Muscle layer of colon (tissue), 2 donors: ENCODE measurements around the gene CCDC121.
"Not testable (repeated sequence)": the region's sequence is repeated elsewhere in the genome, so short reads cannot be mapped to it uniquely, and the experiment has no call there.

Source experiments
- H3K27ac ChIP-seq: one replicate; pipeline ENCODE4 v1.7.0; 2013; ENCODE audit warnings: low read depth, mild to moderate bottlenecking, low read length, moderate library complexity
- H3K27me3 ChIP-seq, 2 donors: one replicate each; pipeline ENCODE4 v1.7.0; 2013; ENCODE audit warnings: low read length in 2 of 2, mild to moderate bottlenecking in 2 of 2; ENCODE audit not compliant: insufficient read depth in 2 of 2, control insufficient read depth in 1 of 2
- H3K36me3 ChIP-seq: one replicate; pipeline ENCODE4 v1.7.0; 2013; ENCODE audit warnings: mild to moderate bottlenecking, low read length; ENCODE audit not compliant: insufficient read depth
- H3K4me1 ChIP-seq: one replicate; pipeline ENCODE4 v1.7.0; 2013; ENCODE audit warnings: mild to moderate bottlenecking, low read length; ENCODE audit not compliant: insufficient read depth
- H3K4me3 ChIP-seq, 2 donors: one replicate each; pipeline ENCODE4 v1.7.0; 2013; ENCODE audit warnings: low read length in 2 of 2, low read depth in 1 of 2, mild to moderate bottlenecking in 1 of 2, moderate library complexity in 1 of 2
- H3K9ac ChIP-seq: one replicate; pipeline ENCODE4 v1.7.0; 2013; ENCODE audit warnings: low read length
- H3K9me3 ChIP-seq: one replicate; pipeline ENCODE4 v1.7.0; 2013; ENCODE audit warnings: mild to moderate bottlenecking, low read length
- donor health status: abdominal sarcoma.
- donor health status: Adenocarcinoma of cecum.

Gene CCDC121

GRCh38 chr2:27630257-27630656 lies 1.4 kb upstream of the CCDC121 start:
- not testable (repeated sequence) for H3K9me3 ChIP-seq, H3K27ac ChIP-seq, H3K4me3 ChIP-seq, H3K9ac ChIP-seq, H3K27me3 ChIP-seq
- peaks cover 12% of the 10 kb centered on the region for H3K4me1 ChIP-seq
- peaks cover 23% of the 10 kb centered on the region for H3K36me3 ChIP-seq

GRCh38 chr2:27627963-27628766 lies 647 bp downstream of the CCDC121 start:
- Histone ChIP-seq H3K36me3 (peaks cover 26% of the 10 kb centered on the region), H3K4me3 (peak overlapping the region; percentile 60 to 99), H3K27ac (peak overlapping the region; percentile 12), H3K9ac (peak overlapping the region; percentile 82), H3K9me3 (no peaks in the 10 kb centered on the region), H3K27me3 (no peaks in the 10 kb centered on the region), H3K4me1 (peaks cover 12% of the 10 kb centered on the region)

DNA sequence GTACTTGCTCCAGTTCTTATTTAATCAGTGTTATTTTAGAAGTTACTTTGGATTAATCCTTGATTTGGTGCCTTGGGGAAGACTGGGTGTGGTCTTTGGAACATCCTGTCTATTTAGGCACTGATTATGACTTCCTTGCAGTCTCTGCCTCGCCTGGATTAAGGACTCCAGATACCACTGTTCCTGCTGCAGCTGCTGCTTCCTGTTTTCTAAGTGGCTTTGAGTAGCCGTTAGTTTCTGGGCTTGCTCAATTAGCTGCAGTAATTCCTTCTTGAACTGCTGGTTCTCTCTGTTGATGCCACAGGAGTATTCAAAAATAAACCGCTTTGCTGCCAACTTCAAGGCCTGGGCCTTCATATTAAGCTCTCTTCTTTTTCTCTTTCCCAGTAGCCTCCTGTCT lies 1.9 kb downstream of the CCDC121 start:
- not testable (repeated sequence) for H3K4me3 ChIP-seq, H3K9me3 ChIP-seq, H3K27me3 ChIP-seq, H3K27ac ChIP-seq, H3K9ac ChIP-seq
- Histone ChIP-seq H3K4me1 (peaks cover 12% of the 10 kb centered on the region), H3K36me3 (peaks cover 29% of the 10 kb centered on the region)

GRCh38 chr2:27626323-27626722 lies 2.5 kb downstream of the CCDC121 start:
- H3K4me1 ChIP-seq = peaks cover 12% of the 10 kb centered on the region
- not testable (repeated sequence) for H3K9ac ChIP-seq, H3K27ac ChIP-seq, H3K27me3 ChIP-seq, H3K9me3 ChIP-seq, H3K4me3 ChIP-seq
- peaks cover 32% of the 10 kb centered on the region for H3K36me3 ChIP-seq

DNA sequence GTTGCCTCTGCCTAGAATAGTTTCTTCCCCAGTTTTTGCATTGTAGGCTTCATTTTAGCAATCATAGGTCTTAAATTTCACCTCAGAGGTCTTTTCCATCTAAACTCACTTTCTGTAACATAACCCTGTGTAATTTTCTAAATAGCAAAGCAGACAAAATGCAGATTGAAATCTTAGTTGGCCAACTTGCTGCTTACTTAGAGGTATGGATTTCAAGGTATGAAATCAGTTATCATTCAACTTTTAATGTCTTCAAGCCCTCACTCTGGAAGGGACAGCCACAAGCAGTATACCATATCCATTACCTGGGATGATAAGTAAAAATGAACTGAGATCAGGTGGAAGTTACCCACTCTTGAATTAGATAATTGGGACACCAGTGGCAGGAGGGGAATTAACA lies 3.9 kb downstream of the CCDC121 start:
- no peak overlapping the region for H3K9ac ChIP-seq
- peaks cover 44% of the 10 kb centered on the region for H3K36me3 ChIP-seq
- no peak overlapping the region for H3K4me3 ChIP-seq
- H3K27me3 ChIP-seq = no peaks in the 10 kb centered on the region
- H3K4me1 ChIP-seq = peaks cover 12% of the 10 kb centered on the region
- H3K9me3 ChIP-seq = no peaks in the 10 kb centered on the region
- H3K27ac ChIP-seq = no peak overlapping the region

DNA sequence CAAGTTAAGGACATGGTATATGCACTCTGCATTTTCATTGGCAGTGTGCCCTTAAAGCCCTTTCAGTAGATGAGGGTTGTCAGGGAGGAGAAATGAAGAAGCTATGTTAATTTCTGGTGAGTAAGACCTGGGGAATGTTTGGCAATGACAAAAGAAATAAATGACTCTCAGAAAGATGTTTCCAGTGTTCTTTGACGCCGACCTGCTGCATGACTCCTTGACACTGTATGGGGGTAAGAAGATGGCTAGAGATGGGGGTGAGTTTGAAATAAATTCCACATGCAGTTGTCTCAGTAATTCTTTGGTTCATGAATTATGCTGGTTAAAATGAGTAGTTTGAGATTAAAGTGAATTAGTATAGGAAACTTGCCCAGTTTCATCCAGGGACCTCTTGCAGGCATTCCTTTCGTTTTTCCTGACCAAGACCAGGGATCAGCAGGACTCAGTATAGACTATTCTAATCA lies 5.9 kb downstream of the CCDC121 start:
- Histone ChIP-seq H3K27me3 (no peaks in the 10 kb centered on the region), H3K27ac (no peak overlapping the region), H3K9ac (no peak overlapping the region), H3K4me3 (no peak overlapping the region), H3K4me1 (peaks cover 4% of the 10 kb centered on the region), H3K36me3 (peaks cover 48% of the 10 kb centered on the region), H3K9me3 (no peaks in the 10 kb centered on the region)

DNA sequence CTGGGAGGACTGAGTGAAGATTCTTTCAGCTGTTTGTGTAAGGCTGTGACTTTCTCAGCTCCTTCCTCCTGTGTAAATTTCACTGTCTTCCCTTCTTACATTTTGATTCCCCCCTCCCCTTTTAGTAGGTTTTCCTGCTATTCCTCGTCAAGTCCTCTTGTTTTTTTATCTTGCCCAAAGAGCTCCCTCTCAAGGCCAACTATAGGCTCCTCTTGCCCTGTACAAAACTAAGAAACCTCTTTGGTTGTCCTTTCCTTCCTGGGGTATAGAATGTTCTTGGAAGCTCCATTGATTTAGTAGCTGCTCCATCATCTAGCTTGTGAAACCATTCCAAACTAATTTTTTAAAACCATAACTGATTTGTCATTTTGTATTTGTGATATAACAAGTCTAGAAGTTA lies 7.3 kb downstream of the CCDC121 start:
- Histone ChIP-seq H3K27me3 (no peaks in the 10 kb centered on the region), H3K9ac (no peak overlapping the region), H3K36me3 (peaks cover 59% of the 10 kb centered on the region), H3K4me3 (no peak overlapping the region), H3K4me1 (no peaks in the 10 kb centered on the region), H3K27ac (no peak overlapping the region), H3K9me3 (no peaks in the 10 kb centered on the region)

DNA sequence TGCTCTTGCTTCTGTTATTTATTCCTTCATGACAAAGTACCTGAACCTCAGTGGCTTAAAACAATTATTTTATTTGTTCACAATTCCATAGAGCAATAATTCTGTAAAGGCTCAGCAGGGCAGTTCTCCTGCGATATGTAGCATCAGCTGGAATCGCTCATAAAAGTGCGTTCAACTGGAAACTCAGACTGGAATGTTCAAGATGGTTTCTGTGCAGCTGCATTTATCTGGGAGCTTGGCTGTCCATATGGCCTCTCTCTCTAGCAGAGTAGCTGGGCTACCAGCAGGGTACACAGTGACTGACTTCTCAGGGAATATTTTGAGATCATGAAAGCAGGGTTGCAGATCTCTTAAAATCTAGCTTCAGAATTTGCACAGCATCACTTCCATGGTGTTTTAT lies 13.5 kb downstream of the CCDC121 start:
- Histone ChIP-seq H3K9me3 (no peaks in the 10 kb centered on the region), H3K4me3 (no peak overlapping the region), H3K4me1 (no peaks in the 10 kb centered on the region), H3K9ac (no peak overlapping the region), H3K27ac (no peak overlapping the region), H3K27me3 (no peaks in the 10 kb centered on the region), H3K36me3 (peaks cover 44% of the 10 kb centered on the region)

- no peaks in the 10 kb centered on the region for H3K27me3 ChIP-seq
- no peak overlapping the region for H3K27ac ChIP-seq
Measured at GRCh38 chr2:27613985-27614384, 14.8 kb downstream of the CCDC121 start.

DNA sequence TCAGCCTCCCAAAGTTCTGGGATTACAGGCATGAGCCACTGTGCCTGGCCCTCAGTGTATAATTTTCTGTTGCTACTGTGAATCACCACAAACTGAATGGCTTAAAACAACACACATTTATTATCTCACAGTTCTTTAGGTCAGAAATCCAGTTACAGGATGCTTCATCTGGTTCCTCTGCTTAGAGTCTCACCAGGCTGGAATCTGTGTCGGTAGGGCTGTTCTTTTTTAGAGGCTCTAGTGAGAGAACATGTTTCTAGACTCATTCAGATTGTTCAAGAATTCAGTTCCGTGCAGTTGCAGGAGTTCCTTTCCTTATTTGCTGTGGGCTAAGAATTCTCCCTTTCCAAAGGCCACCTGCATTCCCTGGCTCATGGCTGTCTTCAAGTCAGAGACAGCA lies 22.2 kb downstream of the CCDC121 start:
- no peak overlapping the region for H3K4me3 ChIP-seq
- no peak overlapping the region for H3K27ac ChIP-seq
- H3K36me3 ChIP-seq = peaks cover 57% of the 10 kb centered on the region
- no peak overlapping the region for H3K9ac ChIP-seq
- H3K9me3 ChIP-seq = no peaks in the 10 kb centered on the region
- no peaks in the 10 kb centered on the region for H3K27me3 ChIP-seq
- no peaks in the 10 kb centered on the region for H3K4me1 ChIP-seq

More at GRCh38 chr2:27613985-27614384, 14.8 kb downstream of the CCDC121 start:
- Histone ChIP-seq H3K4me3 (no peak overlapping the region), H3K36me3 (peaks cover 42% of the 10 kb centered on the region), H3K4me1 (no peaks in the 10 kb centered on the region), H3K9me3 (no peaks in the 10 kb centered on the region), H3K9ac (no peak overlapping the region)

DNA sequence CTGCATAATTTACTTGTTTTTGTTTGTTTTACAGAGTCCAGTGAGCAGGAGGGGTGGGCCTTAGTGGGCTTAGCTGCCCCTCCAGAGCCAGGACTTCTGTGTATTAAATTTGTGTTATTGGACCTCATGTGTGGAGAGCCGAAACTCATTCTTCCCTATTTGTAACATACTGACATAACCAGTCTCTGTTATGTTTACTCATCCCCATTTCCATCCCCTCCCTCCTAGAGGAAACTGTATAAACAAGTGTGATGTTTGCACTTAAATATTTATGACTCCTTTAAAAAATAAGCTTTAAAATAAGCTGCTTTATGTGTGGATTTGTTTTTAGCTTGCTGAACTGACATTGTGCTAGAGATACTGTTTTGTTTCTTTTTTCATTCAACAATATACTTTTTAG lies 32.2 kb downstream of the CCDC121 start:
- Histone ChIP-seq H3K9ac (no peak overlapping the region), H3K9me3 (no peaks in the 10 kb centered on the region), H3K4me1 (peaks cover 9% of the 10 kb centered on the region), H3K4me3 (no peak overlapping the region), H3K27me3 (no peaks in the 10 kb centered on the region), H3K36me3 (peaks cover 19% of the 10 kb centered on the region), H3K27ac (no peak overlapping the region)

GRCh38 chr2:27595412-27595811 lies 33.4 kb downstream of the CCDC121 start:
- not testable (repeated sequence) for H3K27ac ChIP-seq, H3K9ac ChIP-seq, H3K9me3 ChIP-seq, H3K4me1 ChIP-seq, H3K4me3 ChIP-seq, H3K27me3 ChIP-seq
- H3K36me3 ChIP-seq = peaks cover 15% of the 10 kb centered on the region
